Spleen (tissue), 7 donors: ENCODE results near the gene ERBB4.

Experiments used
- POLR2A ChIP-seq, 3 donors: fragments of 450-650 bp; IDR thresholded peaks; one replicate each; pipeline ENCODE4 v1.5.1; 2017; ENCODE audit warnings: antibody characterized with exemption in 3 of 3, mild to moderate bottlenecking in 1 of 3
- POLR2AphosphoS5 ChIP-seq, 3 donors: sonication (generic); formaldehyde crosslinking; IDR thresholded peaks; one replicate each; pipeline ENCODE4 v1.5.1; 2017; ENCODE audit warnings: antibody characterized with exemption in 3 of 3
- TF ChIP-seq, protein P1 (sequence below), 11 experiments: fragments of 200-600 bp in 7 of 11; fragments of 450-650 bp in 4 of 11; sonication (generic) in 4 of 11; IDR thresholded peaks in 8 of 11; conservative IDR thresholded peaks in 3 of 11; 1 replicate in 7 of 11; 2 replicates in 4 of 11; pipeline versions ENCODE4 v1.4.0 to v1.8.0; 2016 to 2021; ENCODE audit warnings: antibody characterized with exemption in 11 of 11, inconsistent platforms in 4 of 11, mild to moderate bottlenecking in 1 of 11
- donor health status: DM: no; HTN: no; CAD: no; lungs with moderate emphysema.
- donor health status: DM: no; HTN: no; CAD: no.
- donor health status: DM: no; HTN: no; CAD: no.

DNA sequence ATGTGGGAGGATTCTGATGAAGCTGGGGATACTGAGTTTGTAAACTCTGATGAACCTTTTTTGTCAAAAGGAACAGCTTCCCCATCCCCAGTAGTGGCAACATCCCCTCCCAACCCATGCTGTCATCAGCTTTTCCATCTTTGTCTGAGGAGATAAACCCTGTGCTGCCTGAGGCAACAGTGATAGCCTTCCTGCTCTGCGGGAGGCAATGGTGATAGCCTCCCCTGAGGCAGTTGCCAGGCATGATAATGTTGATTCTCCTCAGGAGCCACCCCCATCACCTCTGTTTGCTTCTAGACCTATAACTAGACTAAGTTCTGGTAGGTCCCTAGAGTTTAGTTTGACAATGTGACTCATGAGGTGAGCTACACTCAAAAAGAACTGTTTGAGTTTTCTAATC lies 97.5 kb downstream of the ERBB4 start:
- TF ChIP-seq, protein P1, sequence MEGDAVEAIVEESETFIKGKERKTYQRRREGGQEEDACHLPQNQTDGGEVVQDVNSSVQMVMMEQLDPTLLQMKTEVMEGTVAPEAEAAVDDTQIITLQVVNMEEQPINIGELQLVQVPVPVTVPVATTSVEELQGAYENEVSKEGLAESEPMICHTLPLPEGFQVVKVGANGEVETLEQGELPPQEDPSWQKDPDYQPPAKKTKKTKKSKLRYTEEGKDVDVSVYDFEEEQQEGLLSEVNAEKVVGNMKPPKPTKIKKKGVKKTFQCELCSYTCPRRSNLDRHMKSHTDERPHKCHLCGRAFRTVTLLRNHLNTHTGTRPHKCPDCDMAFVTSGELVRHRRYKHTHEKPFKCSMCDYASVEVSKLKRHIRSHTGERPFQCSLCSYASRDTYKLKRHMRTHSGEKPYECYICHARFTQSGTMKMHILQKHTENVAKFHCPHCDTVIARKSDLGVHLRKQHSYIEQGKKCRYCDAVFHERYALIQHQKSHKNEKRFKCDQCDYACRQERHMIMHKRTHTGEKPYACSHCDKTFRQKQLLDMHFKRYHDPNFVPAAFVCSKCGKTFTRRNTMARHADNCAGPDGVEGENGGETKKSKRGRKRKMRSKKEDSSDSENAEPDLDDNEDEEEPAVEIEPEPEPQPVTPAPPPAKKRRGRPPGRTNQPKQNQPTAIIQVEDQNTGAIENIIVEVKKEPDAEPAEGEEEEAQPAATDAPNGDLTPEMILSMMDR (IDR thresholded peaks at IDR 0.05 in 8 of 11, conservative IDR thresholded peaks at IDR 0.05 in 3 of 11), result no peak
- TF ChIP-seq POLR2AphosphoS5 (IDR thresholded peaks at IDR 0.05), result no peak
- TF ChIP-seq POLR2A (IDR thresholded peaks at IDR 0.05), result no peak
